A673 (cell line): ENCODE results near the gene LAMP2. TPM values are rescaled to one million over a fixed set of nuclear protein-coding genes. Genes with fewer than 3 reads are reported as not detected.

Experiments
- BruUV-seq: library from RNA; stranded (reverse); fragments of 400-500 nt; replicated peaks from 2 replicates; lab custom pipeline; 2021; lab: Mats Ljungman, UMichigan
- CTCF ChIA-PET: fragments of 300-600 bp; sonication (Branson Sonifier 250); formaldehyde crosslinking; loops from one replicate; lab custom pipeline; 2022; ENCODE audit warnings: antibody characterized with exemption; lab: Charles Lee
- POLR2A ChIA-PET: fragments of 300-600 bp; sonication (Branson Sonifier 250); formaldehyde crosslinking; loops from one replicate; lab custom pipeline; 2022; ENCODE audit warnings: antibody characterized with exemption; ENCODE audit not compliant: low non-redundant PET; lab: Charles Lee
- DNase-seq: peaks from one replicate; pipeline ENCODE4 v3.0.0-alpha.2; 2015; ENCODE audit warnings: low spot score
- H3K27ac ChIP-seq: fragments of 200-600 bp; sonication (generic); 2 replicates; pipeline ENCODE4 v1.5.1; 2016; ENCODE audit warnings: mixed run types, low read depth, mild to moderate bottlenecking, mixed read lengths, antibody characterized with exemption, low read length; ENCODE audit not compliant: poor library complexity, severe bottlenecking
- H3K27me3 ChIP-seq: fragments of 200-600 bp; sonication (generic); replicated peaks from 2 replicates; pipeline ENCODE4 v1.6.1; 2017; ENCODE audit warnings: mixed run types, low read depth, mild to moderate bottlenecking, mixed read lengths, antibody characterized with exemption, low read length; ENCODE audit not compliant: insufficient read depth, poor library complexity
- H3K36me3 ChIP-seq: fragments of 200-600 bp; sonication (generic); 2 replicates; pipeline ENCODE4 v1.6.1; 2016; ENCODE audit warnings: mixed run types, mild to moderate bottlenecking, mixed read lengths, antibody characterized with exemption, low read length; ENCODE audit not compliant: insufficient read depth, poor library complexity, severe bottlenecking
- H3K4me1 ChIP-seq: fragments of 200-600 bp; sonication (generic); 2 replicates; pipeline ENCODE4 v1.6.1; 2017; ENCODE audit warnings: mixed run types, mild to moderate bottlenecking, mixed read lengths, antibody characterized with exemption, low read length; ENCODE audit not compliant: insufficient read depth, poor library complexity, severe bottlenecking
- H3K4me3 ChIP-seq: fragments of 200-600 bp; sonication (generic); 2 replicates; pipeline ENCODE4 v1.5.1; 2016; ENCODE audit warnings: low read depth, mixed run types, mild to moderate bottlenecking, mixed read lengths, low read length; ENCODE audit not compliant: poor library complexity, severe bottlenecking
- H3K9me3 ChIP-seq: fragments of 200-600 bp; sonication (generic); 2 replicates; pipeline ENCODE4 v1.6.1; 2016; ENCODE audit warnings: mixed run types, low read depth, mild to moderate bottlenecking, mixed read lengths, antibody characterized with exemption, low read length; ENCODE audit not compliant: poor library complexity, severe bottlenecking
- CTCF ChIP-seq: fragments of 300-800, 200-600 bp; sonication (generic); conservative IDR thresholded peaks from 2 replicates; pipeline ENCODE4 v1.5.1; 2017; ENCODE audit warnings: low read depth, mild to moderate bottlenecking, antibody characterized with exemption, low read length, moderate library complexity, mixed read lengths
- EZH2 ChIP-seq: fragments of 200-600 bp; sonication (generic); IDR thresholded peaks from 2 replicates; pipeline ENCODE4 v1.6.1; 2017; ENCODE audit warnings: borderline replicate concordance, low read depth, mild to moderate bottlenecking, mixed read lengths, antibody characterized with exemption, low read length; ENCODE audit not compliant: poor library complexity, severe bottlenecking
- intact Hi-C: fragments of 100-400 bp; cut with micrococcal nuclease; formaldehyde crosslinking; loops from one replicate; pipeline ENCODE4 v1.10.0; 2022; ENCODE audit not compliant: unreplicated experiment
- total RNA-seq: library from RNA; stranded (reverse); gene quantifications from 2 replicates; pipeline ENCODE4 v1.2.3, GENCODE V29; 2021

LAMP2 gene
- total RNA-seq, 1 experiment from 2014 or later, result 61.0 TPM

- CTCF ChIA-PET, result no interaction called here
- no peak for DNase-seq
- Histone ChIP-seq H3K27me3 (no peaks in the 10 kb centered on the region), H3K27ac (peak overlapping the region; percentile 47), H3K36me3 (no peaks in the 10 kb centered on the region), H3K4me3 (peak overlapping the region; percentile 37), H3K4me1 (no peaks in the 10 kb centered on the region), H3K9me3 (no peaks in the 10 kb centered on the region)
- no TSS peak for BruUV-seq
- no peak for TF ChIP-seq CTCF
- no peak for TF ChIP-seq EZH2
- intact Hi-C loops, result no loop called here
- POLR2A ChIA-PET, result no interaction called here
These were observed 16.2 kb upstream of the LAMP2 start for GRCh38 chrX:120485315-120485637.

GRCh38 chrX:120477453-120477852, 8.4 kb upstream of the LAMP2 start:
- POLR2A ChIA-PET, result no interaction called here
- no peaks in the 10 kb centered on the region for H3K9me3 ChIP-seq
- no peaks in the 10 kb centered on the region for H3K27me3 ChIP-seq
- no peak overlapping the region for H3K27ac ChIP-seq
- DNase-seq, result no peak
- intact Hi-C loops, result no loop called here
- H3K4me3 ChIP-seq, result no peak overlapping the region
- no peaks in the 10 kb centered on the region for H3K4me1 ChIP-seq
- H3K36me3 ChIP-seq, result no peaks in the 10 kb centered on the region
- TF ChIP-seq CTCF (no peak), EZH2 (no peak)
- BruUV-seq, result no TSS peak
- CTCF ChIA-PET, result no interaction called here

- intact Hi-C loops, result no loop called here
- no TSS peak for BruUV-seq
These were observed 7.6 kb upstream of the LAMP2 start for GRCh38 chrX:120476714-120477113.

More at GRCh38 chrX:120476714-120477113, 7.6 kb upstream of the LAMP2 start:
- TF ChIP-seq CTCF (no peak), EZH2 (no peak)
- H3K27ac ChIP-seq, result no peak overlapping the region
- DNase-seq, result no peak
- no peaks in the 10 kb centered on the region for H3K36me3 ChIP-seq
- H3K9me3 ChIP-seq, result no peaks in the 10 kb centered on the region
- CTCF ChIA-PET, result no interaction called here
- H3K4me3 ChIP-seq, result no peak overlapping the region
- H3K4me1 ChIP-seq, result no peaks in the 10 kb centered on the region
- POLR2A ChIA-PET, result no interaction called here
- no peaks in the 10 kb centered on the region for H3K27me3 ChIP-seq
